Superior temporal gyrus (tissue), 1 donor: Measurements from ENCODE around the gene ADORA2B.
"Not testable (repeated sequence)": the region's sequence is repeated elsewhere in the genome, so short reads cannot be mapped to it uniquely, and the experiment has no call there.

Source experiments
- DNase-seq: peaks from one replicate; pipeline ENCODE4 v3.0.0-alpha.2; 2016; ENCODE audit errors: extremely low spot score

The ADORA2B gene

DNA sequence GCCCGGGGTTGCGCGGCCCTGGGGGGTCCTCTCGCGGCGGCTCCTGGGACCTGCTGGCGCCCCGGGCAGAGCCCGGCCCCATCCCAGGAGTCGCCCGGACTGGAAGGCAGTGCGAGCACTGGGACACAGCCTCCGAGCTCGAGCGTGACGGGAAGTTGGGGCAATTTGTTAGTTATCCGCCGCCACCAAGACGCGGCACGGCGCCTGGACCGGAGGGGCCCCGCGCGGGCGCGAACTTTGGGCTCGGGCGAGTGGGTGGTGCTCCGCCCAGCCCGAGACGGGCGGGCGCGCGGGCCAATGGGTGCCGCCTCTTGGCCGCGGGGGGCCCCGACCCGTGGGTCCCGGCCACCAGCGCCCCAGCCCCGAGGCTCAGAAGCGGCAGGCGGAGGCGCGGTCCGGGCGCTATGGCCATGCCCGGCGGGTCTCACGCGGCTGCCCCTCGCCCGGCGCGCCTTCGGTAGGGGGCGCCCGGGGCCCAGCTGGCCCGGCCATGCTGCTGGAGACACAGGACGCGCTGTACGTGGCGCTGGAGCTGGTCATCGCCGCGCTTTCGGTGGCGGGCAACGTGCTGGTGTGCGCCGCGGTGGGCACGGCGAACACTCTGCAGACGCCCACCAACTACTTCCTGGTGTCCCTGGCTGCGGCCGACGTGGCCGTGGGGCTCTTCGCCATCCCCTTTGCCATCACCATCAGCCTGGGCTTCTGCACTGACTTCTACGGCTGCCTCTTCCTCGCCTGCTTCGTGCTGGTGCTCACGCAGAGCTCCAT, at the start of gene ADORA2B:
Gene ADORA2B, plus strand, starts transcription at position 372 of the 768 bp plus-strand sequence. Its CDS starts 119 bp downstream, at position 491.
- DNase-seq: no peak

DNA sequence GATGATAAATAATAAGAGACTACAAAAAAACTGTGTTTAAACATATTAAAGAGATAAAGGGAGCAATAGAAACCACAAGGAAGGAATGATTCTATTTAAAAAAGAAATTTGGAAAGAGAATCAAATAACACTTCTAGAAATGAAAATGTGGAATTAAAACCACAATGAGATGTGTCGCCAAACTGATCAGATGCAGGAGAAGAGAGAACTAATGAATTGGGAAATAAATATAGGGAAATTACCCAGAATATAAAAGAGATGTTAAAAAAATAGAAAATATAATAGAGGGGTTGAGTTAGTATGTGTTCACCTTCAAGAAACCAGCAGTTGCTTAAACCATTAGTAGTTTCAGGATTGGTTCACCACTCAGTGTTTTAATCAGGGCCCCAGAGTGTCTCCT, 48.7 kb upstream of the ADORA2B start:
- DNase-seq: no peak

DNA sequence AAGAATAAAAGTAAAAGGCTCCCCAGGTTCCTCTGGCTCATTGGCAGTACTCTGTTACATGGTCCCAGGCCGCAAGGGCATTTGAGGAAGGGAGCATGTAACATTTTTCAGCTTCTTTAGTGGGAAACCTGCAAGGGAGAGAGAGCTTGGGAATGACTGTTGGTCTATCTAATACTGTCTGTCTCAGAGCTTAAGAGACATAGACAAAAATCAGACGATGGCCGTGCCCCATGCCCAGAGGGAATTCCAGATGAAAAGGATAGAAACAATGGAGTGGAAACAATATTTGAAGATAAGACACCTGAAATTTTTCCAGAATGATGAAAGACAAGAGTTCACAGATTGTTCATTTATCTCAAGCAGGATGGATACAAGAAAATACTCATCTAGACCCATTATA, 48.1 kb upstream of the ADORA2B start:
- no peak for DNase-seq

GRCh38 chr17:15899596-15899995, 45.3 kb upstream of the ADORA2B start:
- DNase-seq: not testable (repeated sequence)

DNA sequence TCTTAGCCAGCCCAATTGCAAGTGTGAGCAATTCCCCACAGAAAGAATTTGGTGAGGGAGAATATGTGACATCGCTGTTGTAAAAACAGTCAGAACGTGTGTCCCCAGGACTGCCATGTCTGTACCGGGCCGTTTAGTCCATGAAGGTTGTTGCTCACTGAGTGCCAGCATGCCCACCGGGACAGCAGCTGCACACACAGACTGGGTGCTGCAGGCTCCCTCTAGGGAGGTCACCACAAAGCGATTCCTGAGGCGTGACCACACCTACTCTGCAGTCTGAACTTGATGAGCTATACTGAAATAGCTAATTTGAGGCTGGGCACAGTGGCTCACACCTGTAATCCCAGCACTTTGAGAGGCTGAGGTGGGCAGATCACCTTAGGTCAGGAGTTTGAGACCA, 44.1 kb upstream of the ADORA2B start:
- no peak for DNase-seq

DNA sequence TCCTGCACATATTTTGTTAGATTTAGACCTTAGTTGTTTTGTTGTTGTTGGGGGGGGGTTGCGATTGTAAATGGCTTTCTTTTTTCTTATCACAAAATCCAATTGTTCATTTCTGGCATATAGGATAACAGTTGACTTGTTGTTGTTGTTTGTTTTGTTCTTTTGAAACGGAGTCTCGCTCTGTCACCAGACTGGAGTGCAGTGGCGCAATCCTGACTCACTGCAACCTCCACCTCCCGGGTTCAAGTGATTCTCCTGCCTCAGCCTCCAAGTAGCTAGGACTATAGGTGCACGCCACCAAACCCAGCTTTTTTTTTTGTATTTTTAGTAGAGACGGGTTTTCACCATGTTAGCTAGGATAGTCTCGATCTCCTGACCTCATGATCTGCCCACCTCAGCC, 39.7 kb upstream of the ADORA2B start:
- not testable (repeated sequence) for DNase-seq

- no peak for DNase-seq
Observed at GRCh38 chr17:15907290-15907689, 37.6 kb upstream of the ADORA2B start.

DNA sequence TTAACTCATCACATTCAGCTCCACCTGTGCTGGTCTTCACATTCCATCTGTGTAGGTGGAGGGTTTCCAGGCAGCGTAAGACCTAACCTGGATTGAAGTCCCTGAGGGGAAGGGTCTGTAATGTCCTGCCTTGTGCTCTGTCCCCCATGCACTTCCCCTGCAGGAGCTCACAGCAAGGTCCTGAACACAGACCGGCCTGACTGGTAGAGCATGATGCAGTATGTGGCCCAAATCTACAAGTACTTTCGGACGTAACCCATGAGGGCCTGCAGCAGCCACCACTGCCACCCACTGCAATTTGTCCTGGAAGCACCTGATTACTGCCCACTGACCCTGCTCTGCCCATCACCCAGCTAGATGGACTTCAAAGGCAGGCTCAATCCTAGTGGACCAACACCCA, 36.6 kb upstream of the ADORA2B start:
- no peak for DNase-seq

DNA sequence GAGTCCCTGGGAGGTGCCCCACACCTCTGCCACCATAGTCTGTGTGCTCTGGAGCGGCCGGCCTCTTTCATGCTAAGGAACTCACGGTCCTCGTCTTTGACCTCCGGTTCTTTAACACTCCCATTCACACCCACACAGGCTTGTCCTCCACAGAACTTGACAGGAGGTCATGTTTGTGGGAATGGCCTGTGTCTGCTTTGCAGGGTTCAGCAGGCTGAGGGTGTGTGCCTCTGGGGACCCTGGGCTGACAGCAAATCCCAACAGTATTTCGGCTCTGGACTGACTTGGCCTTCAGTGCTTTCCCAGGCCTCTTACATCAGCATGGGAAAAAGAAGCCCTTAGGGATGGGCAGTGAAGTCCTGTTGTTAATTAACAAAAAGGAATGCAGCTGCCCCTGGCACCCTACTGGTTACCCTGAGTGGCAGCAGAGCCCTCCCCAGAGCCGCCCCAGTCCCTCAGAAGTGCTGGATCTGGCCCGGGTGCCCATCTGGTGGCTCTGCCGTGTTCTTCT, 35.4 kb upstream of the ADORA2B start:
- no peak for DNase-seq

DNA sequence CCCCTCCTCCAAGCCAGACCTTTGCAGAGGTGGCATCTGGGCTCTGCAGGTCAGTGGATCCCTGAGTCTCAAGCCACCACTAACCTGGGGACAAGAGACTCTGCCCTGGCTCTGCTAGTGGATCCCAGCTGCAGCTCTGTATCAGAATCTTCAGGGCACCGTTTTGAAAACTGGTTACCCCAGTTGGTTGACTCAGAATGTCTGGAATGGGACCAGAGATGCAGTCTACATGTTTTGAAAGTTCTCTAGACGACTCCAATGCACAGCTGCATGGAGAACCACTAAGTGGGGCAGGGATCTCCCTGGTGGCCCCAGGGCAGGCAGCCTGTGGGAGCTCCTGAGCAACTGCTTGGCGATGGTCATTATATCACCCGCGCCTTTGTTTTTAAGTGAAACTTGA, 34.1 kb upstream of the ADORA2B start:
- no peak for DNase-seq

- DNase-seq: not testable (repeated sequence)
Observed at GRCh38 chr17:15911701-15912100, 33.2 kb upstream of the ADORA2B start.

DNA sequence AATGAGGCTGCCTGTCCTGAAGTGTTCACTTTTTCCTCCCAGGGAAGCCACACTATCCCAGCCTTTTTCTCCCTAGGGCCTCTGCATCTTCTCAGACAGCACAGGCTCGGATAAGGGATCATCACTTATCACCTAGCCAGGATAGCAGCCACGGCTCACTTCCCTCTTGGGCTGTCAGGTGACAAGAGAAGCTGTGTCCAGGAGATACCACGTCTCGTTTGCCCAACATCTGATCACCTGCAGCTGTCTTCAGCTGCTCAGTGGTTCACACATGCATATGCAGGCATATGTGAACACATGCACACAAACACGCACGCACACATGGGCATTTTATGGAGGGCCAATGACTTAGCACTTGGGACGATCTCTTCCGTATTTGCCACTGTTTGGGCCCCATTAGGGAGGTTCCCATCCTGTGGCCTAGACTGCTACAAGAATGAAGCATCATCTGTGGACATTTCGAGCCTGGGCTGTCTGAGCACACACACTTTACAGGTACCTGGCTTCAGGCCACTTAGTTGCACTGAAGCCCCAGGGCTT, 32.4 kb upstream of the ADORA2B start:
- no peak for DNase-seq

- DNase-seq: no peak
Observed at GRCh38 chr17:15913826-15914225, 31.1 kb upstream of the ADORA2B start.

DNA sequence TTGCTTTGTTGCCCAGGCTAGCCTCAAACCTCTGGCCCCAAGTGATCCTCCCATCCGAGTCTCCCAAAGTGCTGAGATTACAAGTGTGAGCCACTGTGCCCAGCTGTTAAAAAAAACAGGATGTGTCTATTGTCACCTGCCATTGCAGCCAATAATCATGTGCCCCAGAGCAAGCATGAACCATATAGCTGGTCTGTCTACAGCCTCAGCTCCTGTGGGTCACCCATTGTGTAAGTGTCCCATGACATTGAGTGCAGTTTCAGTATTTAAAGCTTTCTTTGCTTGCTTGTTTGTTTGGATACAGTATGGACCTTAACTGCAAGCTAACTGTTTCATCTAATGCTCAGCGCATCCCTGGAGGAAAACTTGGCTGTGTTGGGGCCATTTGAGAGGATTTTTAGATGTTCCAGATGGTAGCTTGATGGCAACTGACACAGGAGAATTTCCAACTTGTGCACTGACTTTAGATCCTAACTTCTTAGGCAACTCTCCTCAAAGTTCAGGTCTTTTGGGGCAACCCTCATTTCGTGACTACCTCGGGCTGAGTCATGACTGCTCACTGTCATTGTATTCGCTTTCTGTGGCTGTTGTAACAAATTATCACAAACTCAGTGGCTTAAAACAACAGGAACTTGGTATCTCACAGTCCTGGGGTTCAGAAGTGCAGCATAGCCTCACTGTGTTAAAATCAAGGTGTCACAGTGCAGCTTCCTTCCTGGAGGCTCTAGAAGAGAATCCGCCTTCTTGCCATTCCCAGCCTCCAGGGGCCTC, 30.3 kb upstream of the ADORA2B start:
- DNase-seq: no peak

DNA sequence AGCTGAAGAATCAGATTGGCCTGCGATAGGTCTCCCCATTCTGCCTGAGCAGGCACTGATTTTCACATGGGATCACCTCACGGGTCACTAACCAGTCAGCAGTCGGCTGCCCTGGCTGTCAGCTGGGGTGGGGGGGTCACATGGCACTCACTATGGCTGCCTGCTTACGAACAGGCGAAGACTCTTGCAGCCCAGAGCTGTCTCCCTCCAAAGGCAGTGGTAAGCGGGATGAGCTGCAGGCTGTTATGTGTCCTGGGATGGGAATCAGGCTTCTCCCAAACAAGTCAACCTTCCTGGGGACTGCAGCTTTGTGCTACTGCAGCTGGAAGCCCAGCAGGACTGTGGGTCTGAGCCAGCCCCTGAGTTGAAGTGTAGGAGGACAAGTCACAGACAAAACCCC, 29.0 kb upstream of the ADORA2B start:
- no peak for DNase-seq

GRCh38 chr17:15917021-15917437, 27.9 kb upstream of the ADORA2B start:
- DNase-seq: no peak

DNA sequence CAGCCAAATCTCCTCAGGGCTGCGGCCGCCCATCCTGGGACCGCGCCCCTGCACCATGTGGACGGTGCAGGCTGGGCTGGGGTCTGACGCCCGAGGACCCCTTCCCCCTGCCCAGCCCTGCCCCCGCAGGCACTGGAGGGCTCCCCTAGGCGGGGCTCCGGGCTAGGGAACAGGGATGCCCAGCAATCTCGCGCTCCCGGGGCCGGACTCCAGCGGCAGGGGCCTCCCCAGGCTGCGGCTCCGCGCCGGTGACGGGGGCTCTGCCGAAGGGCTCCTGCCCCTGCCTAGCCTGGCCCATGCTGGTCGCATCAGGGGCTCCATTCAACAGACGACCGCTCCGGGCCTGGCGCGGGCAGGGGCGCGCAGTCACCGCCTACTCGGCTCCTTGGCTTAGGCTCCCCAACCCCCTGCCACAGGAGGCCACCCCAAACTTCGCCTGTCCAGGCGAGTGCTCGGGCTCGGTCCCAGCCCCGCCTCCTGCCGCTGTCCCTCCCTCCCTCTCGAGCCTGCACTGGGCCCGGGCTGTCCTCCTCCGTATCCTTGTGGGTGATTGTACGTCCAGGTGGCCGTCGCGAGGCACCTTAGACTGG, 27.4 kb upstream of the ADORA2B start:
- DNase-seq: no peak

DNA sequence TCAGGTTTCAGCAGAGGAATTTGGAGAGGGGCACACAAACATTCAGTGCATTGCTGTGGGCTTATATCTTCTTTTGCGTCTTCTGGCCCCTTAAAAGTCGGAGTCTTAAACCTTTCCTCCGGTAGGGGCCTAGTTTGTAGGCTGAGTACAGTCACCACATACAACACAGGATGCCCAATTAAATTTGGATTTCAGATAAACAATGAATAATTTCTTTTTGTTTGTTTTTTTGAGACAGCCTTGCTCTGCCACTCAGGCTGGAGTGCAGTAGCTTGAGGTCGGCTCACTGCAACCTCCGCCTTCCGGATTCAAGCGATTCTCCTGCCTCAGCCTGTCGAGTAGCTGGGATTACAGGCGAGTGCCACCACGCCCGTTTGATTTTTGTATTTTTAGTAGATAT, 26.7 kb upstream of the ADORA2B start:
- no peak for DNase-seq

DNA sequence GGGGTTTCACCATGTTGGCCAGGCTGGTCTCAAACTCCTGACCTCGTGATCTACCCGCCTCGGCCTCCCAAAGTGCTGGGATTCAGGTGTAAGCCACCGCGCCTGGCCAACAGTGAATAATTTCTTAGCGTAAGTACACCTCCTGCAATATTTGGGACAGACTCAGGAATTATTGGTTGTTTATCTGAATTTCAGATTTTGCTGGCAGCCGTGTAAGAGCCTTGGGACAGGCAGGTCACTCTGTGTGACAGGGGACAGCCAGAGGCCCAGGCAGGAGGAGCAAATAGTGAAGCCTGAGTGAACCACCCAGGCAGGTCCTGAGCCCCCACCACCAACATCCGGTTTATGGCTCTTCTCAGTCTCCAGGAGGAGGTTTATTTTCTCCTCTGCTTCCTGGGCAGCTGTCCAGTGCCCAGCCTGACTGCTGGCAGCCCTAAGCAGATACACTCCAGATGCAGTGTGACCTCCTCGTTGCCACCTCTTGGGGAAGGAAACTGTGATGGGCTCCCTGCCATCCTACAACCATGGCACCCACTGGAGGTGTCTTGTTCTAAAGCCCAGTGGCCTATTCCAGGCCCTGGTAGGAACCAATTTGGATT, 26.2 kb upstream of the ADORA2B start:
- DNase-seq: no peak

- DNase-seq: no peak
Observed at GRCh38 chr17:15919466-15919865, 25.5 kb upstream of the ADORA2B start.

DNA sequence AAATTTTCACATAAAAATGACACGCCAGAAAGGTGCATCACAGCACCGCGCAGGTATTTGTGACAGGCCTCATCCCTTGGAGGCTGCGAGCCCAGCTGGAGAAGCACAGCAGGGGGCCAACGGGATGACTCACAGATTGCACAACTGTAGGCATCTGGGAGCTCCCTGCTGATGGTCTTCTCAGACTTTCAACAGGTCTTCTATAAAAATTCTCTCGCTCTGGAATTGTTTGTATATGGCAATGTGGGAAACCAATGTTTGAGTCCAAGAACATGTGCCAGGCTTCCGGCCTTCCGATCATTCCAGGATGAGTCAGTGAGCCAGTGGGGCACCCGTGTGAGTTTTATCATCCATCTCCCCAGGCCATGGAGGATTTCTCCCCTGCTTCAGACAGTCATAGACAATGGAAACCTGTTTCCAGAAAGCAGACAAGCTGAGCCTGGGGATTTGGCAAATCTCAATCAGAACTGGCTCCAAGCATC, 24.1 kb upstream of the ADORA2B start:
- DNase-seq: no peak

- no peak for DNase-seq
Observed at GRCh38 chr17:15921640-15922039, 23.3 kb upstream of the ADORA2B start.
